Measurements from ENCODE around the gene TRIP10.
"Not testable (repeated sequence)": the region's sequence is repeated elsewhere in the genome, so short reads cannot be mapped to it uniquely, and the experiment has no call there.

The TRIP10 gene

DNA sequence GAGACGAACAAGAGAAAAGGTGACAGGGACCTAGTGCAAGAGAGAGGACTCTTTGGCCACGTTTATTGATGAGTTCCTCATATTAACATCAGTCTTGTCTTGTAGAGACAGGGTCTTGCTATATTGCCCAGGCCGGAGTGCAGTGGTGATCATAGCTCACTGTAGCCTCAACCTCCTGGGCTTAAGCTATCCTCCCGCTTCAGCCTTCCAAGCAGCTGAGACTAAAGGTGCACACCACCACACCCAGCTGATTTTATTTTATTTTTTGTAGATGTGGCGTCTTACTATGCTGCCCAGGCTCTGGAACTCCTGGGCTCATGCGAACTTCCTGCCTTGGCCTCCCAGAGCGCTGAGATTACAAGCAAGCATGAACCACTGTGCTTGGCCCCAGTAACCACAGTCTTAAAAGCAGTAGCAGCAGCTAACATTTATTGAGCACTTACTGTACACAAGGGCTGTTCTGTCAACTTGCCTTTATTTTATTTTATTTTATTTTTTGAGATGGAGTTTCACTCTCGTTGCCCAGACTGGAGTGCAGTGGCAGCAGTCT, 28.8 kb downstream of the TRIP10 start:
- DNase-seq (ENCODE audit: low spot score) = no peak

DNA sequence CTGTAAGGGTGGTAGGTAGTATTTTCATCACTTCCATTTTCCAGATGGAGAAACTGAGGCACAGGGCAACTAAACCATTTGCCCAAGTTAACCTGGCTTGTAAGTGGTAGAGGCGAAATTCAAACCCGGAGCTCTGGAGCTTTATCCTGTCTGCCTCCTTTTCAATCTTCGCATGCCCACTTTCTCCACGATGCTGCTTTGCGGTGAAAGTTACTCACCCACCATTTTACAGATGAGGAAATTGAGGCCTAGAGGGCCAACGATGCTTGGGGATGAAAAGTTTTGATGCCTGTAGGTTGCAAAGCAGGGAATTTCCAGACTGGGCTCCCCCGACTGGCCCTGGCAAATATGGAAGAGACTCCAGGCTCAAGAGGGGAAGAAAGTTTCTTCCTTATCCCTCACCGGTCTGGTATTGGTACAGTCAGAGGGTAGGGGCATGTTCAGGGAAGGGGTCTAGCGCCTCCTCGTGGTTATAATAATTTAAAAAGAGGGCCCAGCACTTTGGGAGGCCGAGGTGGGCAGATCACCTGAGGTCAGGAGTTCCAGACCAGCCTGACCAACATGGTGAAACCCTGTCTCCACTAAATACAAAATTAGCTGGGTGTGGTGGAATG, 29.6 kb downstream of the TRIP10 start:
- peak; percentile 69 for DNase-seq (ENCODE audit: low spot score)

DNA sequence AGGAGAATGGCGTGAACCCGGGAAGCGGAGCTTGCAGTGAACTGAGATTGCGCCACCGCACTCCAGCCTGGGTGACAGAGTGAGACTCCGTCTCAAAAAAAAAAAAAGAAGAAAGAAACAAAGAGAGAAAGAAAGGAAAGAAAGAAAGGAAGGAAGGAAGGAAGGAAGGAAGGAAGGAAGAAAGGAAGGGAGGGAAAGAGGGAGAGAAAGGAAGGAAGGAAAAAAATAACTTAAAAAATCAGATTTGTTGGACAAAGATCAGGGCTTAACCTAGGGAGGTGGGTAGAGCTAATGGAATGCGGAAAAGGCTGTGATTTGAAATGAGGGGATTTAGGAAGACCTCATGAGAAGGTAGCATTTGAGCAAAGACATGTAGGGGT, 32.2 kb downstream of the TRIP10 start:
- DNase-seq (ENCODE audit: low spot score) = not testable (repeated sequence)

DNA sequence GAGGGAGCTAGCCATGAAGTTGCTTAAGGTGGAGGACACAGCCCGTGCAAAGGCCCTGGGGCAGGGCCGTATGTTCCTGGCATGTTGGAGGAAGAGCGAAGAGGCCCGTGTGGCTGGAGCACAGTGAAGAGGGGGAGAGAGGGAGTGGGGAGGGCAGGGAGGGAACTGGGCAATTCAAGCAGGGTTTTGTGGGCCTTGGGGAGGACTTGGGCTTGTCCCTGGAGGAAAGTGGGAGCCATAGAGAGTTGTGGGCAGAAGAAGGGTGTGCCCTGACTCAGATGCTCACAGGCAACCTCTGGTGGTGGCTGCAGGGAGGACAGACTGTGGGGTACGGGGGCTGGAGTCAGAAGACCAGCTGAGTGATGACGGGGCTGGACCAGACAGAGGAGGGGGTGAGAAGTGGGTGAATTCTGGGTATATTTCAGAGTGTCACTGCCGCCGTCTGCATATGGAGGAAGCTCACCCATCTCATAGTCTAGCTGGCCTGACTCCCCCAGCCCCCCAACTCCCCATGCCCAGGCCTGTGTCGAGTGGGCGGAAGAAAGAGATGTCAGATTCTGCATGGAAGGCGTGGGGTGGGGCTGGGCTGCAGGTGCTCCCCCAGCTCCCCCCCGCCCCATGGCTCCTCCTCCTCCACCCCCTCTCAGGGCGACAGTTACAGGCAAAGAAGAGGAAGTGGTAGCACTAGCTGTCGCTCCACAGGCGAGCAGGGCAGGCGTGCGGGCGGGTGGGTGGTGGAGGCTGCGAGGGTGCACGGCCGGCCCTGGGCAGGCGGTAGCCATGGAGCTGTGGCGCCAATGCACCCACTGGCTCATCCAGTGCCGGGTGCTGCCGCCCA, 32.8 kb downstream of the TRIP10 start, which contains the start of gene VAV1:
TSS of gene VAV1 (plus strand) at position 681 of the 838 bp plus-strand sequence. CDS start at position 781, 100 bp downstream.
- no peak for DNase-seq (ENCODE audit: low spot score)

DNA sequence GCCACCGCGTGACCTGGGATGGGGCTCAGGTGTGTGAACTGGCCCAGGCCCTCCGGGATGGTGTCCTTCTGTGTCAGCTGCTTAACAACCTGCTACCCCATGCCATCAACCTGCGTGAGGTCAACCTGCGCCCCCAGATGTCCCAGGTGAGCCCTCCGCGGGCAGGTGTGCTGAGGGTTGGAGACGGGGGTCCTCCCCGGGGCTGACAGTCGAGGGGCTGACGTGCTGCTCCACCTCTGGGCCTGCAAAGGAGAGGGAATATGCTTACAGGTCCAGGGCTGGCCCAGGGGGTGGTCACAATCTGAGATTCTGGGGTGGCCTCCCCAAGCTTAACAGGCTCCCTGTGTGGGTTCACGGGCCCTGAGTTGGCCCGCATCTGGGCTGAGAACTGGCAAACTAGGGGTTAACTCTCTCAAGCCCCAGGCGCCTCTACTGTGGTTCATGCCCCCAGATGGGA, 33.4 kb downstream of the TRIP10 start:
- no peak for DNase-seq (ENCODE audit: low spot score)

DNA sequence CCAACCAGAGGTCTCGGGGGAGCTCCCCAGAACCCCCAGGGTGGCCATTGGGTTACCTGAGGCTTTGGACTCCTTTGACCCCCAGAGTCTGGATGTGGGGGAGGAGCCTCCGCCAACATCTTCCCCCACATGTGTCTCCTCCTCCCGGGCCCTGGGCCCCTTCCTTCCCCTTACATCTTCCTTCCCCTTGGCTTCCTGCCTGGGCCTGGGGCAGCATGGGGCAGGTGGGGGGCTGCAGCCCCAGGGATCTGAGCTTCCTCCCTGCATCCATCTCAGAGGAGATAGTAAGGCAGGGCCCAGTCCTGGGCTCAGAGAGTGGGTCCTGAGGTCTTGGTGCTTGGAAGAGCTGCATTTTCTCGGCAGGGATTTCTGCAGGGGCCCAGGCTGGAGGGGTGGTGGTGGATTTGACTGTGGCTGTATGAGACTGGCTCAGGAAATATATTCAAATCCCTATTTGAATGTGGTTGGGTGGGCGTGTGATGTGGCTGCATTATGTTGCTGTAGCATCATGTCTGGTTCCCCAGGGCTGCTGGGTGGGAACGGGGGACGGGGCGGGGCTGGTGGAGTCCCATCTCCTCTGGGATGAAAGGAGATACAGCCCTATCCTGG, 33.9 kb downstream of the TRIP10 start:
- no peak for DNase-seq (ENCODE audit: low spot score)

DNA sequence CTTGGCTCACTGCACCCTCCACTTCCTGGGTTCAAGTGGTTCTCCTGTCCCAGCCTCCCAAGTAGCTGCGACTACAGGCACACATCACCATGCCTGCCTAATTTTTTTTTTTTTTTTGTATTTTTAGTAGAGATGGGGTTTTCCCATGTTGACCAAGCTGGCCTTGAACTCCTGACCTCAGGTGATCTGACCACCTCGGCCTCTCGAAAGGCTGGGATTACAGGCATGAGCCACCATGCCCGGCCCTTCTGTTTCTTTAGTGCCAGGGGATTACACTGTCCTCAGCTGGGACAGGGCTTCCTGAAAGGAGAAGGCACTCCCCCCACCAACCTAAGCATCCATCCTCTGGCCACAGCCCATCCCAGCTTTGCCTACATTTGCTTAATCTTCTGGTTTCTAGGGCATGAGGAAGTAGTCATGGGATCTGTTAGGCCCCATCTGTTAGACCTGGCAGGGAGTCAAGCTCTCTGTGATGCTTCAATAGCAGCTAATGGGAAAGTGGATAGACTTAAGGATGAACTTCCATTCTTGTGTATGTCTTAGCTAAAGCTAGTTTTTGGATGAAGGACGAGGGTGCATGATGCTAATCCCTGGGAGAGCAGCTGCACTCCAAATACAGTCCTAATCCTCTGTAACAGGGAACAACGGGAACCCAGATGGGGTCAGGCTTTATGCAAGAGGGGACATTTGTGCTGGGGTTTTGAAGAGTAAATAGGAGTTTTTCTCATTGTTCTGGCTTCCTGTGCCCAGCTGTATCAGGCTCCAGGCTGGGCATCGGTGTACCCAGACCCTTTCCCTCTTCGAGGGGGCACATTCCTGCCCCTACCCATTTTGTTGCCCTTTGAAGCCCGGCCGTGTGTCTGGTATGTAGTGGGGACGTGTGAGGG, 35.6 kb downstream of the TRIP10 start:
- no peak for DNase-seq (ENCODE audit: low spot score)

DNA sequence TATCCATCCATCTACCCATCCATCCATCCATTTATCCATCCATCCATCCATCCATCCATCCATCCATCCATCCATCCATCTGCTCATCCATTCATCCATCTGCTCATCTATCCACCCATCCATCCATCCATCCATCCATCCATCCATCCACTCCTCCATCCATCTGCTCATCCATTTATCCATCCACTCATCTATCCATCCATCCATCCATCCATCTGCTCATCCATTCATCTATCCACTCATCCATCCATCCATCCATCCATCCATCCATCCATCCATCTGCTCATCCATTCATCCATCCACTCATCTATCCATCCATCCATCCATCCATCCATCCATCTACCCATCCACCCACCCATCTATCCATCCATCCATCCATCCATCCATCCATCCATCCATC, 36.6 kb downstream of the TRIP10 start:
- DNase-seq (ENCODE audit: low spot score) = not testable (repeated sequence)

DNA sequence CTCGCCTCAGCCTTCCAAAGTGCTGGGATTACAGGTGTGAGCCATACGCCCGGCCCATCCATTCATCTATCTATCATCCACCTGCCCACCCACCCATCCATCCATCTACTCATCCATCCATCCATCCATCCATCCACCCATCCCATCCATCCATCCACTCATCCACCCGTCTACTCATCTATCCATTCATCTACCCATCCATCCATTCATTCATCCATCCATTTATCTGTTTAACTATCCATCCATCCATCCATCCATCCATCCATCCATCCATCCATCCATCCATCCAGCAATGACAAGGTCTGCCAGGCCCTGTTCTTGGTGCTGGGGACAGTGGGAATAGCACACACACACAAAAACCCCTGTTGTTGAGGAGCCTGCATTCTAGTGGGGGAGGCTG, 37.5 kb downstream of the TRIP10 start:
- DNase-seq (ENCODE audit: low spot score) = no peak

DNA sequence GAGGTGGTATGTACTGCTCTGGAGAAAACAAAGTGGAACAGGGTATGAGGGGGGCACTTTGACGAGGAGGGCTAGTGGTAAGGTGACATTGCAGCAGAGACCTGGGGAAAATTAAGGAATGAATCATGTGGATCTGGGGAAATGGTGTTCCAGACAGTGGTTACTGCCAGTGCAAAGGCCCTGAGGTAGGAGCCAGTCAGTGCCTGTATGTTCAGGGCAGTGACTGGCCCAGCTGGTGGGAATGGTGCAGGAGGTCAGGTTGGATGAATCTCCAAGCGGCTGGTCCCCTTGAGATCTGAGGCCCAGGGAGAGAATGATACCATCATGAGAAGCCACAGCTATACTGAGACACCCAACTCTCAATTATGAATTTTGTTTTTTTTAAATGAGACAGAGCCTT, 38.0 kb downstream of the TRIP10 start:
- DNase-seq (ENCODE audit: low spot score) = no peak

DNA sequence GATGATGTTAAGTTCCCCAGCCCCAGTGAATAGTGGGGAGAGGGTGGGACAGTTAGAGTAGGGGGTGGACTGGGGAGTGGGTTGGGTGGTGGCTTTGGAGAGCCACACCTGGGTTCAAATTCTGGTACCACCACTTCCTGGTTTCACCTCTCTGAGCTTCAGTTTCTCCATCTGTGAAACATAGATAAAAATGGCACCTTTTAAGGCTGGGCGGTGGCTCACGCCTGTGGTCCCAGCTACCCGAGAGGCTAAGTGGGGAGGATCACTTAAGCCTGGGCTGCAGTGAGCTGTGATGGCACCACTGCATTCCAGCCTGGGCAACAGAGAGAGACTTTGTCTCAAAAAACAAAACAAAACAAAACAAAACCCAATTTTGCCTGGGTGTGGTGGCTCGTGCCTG, 38.9 kb downstream of the TRIP10 start:
- no peak for DNase-seq (ENCODE audit: low spot score)

DNA sequence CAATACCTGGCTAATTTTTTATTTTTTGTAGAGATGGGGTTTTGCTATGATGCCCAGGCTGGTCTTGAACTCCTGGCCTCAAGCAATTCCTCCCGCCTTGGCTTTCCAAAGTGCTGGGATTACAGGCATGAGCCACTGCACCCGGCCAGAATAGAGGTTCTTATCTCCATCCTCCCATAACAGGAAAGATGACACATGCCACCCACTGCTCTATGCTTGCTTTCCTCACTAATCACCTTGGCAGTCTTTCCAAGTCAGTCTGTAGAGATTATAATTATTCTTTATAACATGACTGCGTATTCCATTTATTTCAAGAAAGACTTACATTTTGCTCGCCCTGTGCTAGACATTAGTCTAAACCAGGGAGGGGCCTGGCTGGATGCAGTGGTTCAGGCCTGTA, 39.7 kb downstream of the TRIP10 start:
- DNase-seq (ENCODE audit: low spot score) = no peak

DNA sequence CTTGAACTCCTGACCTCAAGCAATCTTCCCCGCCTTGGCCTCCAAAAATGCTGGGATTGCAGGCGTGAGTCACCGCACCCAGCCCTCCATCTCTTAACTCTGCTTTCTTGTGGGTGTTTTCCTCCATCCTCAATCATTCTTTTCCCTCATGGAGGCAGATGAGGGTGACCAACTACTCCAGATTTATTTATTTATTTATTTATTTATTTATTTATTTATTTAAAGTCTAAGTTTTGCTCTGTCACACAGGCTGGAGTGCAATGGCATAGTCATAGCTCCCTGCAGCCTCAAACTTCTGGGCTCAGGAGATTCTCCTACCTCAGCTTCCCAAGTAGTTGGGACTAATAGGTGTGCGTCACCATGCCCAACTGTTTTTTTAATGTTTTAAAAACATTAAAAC, 47.9 kb downstream of the TRIP10 start:
- no peak for DNase-seq (ENCODE audit: low spot score)

DNA sequence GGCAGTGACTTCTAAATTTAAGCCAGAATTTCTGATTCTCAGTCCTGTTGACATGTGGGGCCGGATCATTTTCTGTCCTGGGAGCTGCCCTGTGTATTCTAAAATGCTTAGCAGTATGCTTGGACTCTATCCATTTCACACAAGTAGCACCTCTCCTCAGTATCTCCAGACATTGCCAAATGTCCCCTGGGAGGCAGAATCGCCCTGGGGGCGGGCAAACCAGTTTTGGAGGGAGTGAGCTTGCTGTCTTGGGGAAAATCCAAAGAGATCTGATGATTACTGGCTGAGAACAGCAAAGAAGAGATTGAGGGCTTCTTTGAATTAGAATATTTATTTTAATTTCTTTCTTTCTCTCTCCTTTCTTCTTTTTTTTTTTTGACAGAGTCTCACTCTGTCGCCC, 49.4 kb downstream of the TRIP10 start:
- no peak for DNase-seq (ENCODE audit: low spot score)

DNA sequence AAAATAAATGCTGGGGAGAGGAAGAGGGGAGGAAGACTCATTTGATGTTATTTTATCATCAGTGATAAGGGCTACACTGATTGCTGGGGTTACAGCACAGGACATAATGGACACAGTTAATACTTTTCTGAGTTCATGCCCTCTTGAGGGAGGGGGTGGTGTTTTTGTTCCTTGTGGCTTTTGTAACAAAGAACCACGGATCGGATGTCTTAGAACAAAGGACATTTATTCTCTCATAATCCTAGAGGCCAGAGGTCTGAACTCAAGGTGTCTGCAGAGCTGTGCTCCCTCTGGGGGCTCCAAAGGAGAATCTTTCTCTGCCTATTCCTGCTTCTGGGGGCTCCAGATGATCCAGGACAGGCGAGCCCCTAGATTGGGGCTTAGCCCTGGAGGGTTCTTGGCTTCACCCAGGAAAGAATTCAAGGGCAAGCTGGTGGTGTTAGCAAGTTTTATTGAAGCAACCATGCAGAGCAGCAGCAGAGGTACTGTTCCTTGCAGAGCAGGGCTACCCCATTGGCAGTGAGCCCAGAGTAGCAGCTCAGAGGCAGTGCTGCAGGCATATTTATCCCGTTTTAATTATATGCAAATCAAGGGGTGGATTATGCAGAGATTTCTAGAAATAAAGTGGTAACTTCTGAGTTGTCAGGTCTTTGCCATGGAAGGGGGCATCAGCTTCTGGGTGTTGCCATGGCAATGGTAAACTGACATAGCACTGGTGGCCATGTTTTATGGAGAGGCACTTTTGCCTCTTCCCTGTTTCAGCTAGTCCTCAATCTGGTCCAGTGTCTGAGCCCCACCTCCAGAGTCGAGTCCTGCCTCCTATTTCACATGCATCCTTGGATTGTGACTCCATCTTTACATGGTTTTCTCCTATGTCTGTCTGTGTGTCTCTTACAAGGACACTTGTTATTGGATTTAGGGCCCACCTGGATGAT, 51.0 kb downstream of the TRIP10 start:
- DNase-seq (ENCODE audit: low spot score) = no peak

DNA sequence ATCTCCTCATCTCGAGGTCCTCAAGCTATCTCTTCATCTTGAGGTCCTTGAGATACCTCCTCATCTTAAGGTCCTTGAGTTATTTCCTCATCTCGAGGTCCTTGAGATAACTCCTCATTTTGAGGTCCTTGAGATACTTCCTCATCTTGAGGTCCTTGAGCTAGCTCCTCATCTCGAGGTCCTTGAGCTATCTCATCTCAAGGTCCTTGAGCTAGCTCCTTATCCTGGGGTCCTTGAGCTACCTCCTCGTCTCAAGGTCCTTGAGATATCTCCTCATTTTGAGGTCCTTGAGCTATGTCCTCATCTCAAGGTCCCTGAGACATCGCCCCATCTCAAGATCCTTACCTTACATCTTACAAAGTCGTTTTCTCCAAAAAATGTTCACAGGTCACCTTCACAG, 51.8 kb downstream of the TRIP10 start:
- DNase-seq (ENCODE audit: low spot score) = no peak

DNA sequence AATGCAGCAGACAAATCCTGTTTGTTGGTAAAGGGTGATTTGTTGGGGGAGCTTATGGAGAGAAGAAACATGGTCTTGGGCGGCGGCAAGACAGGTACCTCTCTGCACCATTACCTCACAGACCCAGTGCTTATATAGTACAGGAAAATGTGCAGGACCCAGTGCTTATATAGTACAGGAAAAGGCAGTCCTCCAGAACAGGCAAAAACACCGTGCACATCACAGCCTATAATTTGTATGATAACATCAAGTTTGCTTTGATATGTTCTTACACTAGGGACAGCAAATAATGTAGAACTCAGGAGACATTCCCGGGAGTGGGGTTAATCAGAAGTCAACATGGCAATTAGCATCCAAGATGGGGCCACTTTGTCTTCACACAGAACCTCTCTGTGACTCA, 53.9 kb downstream of the TRIP10 start:
- DNase-seq (ENCODE audit: low spot score) = no peak

DNA sequence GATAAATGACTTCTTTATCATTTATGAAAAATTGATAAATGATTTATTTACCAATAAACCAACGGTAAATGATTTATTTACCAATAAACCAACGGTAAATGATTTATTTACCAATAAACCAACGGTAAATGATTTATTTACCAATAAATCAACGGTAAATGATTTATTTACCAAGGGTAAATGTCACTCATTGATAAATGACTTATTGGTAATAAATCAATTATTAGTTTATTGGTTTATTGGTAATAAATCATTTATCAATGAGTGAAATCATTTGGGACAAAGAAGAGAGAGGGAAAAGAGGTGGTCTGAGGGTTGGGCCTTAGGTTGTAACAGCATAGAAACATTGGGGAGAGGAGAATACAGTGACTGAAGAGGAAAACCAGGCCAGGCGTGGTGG, 54.5 kb downstream of the TRIP10 start:
- DNase-seq (ENCODE audit: low spot score) = no peak

DNA sequence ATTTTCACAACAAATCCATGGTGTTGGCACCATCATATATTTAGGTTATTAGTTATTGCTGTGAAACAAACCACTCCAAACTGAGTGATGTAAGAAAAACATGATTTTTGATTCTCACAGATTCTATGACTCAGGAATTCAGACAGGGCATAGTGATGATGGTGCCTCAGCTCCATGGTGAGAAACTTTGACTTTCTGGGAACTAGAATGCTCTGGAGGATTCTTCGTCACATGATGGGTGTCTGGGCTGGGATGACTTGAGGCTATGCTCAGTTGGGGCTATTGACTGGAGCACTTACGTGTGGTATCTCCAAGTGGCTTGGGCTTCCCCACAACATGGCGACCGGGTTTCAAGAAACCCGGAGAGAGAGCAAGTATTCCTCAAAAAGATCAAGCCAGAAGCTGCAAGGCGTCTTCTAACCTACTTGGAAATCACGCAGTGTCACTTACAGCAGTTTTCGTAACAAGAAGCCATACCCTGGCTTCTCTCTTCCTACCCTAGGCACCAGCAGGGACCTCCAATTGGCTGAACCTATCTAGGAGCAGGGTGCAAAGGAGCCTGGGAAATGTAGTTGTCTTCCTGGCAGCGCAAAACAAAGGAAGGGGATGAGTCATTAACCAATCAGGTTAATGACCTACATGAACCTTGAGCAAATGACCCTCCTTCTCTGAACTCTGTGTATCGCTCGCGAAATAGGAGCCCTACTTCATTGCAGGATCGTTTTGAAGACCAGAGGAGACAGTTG, 55.4 kb downstream of the TRIP10 start:
- DNase-seq (ENCODE audit: low spot score) = no peak

DNA sequence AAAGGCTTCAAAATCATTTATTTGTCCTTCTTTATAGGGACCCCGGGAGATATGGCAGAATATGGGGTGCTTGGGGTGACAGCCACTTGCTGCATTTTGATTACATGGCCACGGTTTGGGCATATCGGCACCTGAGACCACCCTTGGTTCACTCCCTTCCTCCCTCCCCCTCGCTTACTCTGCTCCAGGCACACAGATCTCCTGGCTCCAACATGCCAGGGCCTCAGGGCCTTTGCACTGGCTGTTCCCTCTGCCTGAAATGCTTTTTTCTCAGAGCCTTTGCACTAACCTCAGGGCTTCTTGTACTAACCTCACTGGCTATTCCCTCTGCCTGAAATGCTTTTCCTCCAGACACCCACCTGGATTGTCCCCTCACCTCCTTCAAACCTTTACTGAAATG, 56.8 kb downstream of the TRIP10 start:
- DNase-seq (ENCODE audit: low spot score) = no peak
